Uterus (tissue), 2 donors: ENCODE data around the gene SSH2.

Experiments used
- POLR2A ChIP-seq, 2 donors: fragments of 450-650 bp; IDR thresholded peaks; one replicate each; pipeline ENCODE4 v1.6.1; 2016; ENCODE audit warnings: antibody characterized with exemption in 2 of 2, mild to moderate bottlenecking in 1 of 2, moderate library complexity in 1 of 2
- TF ChIP-seq, protein P1 (sequence below), 4 experiments: fragments of 200-600 bp in 2 of 4; fragments of 450-650 bp in 2 of 4; sonication (generic) in 2 of 4; IDR thresholded peaks; one replicate each; pipeline ENCODE4 v1.5.1; 2016 to 2019; ENCODE audit warnings: antibody characterized with exemption in 4 of 4, mild to moderate bottlenecking in 2 of 4, moderate library complexity in 1 of 4

DNA sequence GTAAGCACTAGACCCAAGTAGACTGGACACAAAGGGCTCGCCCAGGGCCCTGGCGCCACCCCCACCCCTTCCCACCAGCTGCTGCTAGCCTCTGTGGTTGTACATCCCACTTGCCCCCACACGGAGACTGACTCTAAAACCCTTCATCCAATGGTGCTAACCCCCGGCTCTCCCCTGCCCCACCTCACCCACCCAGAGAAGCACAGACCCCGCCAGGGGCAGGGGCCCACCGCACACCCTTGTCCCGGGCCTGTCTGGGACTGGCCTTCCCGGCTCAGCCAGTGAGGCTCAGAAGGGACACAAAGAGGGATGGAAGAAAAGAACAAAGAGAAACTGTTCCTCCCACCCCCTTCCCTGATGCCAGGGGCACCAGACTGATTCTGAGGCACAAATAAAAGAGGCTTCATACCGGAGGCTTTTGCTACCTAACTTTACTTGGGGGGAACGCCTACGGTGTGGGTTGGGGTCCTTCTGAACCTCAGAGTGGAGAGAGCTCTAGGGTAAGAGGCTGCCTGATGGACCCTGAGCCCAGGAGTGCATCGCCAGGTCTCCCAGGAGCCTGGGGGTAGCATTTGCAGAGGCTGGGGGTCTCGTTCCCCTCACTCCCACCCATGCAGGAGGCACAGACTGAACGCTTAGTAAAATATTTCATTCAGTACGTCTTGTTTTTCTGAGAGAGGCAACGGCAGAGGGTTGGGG, 315.5 kb downstream of the SSH2 start:
- TF ChIP-seq, protein P1, sequence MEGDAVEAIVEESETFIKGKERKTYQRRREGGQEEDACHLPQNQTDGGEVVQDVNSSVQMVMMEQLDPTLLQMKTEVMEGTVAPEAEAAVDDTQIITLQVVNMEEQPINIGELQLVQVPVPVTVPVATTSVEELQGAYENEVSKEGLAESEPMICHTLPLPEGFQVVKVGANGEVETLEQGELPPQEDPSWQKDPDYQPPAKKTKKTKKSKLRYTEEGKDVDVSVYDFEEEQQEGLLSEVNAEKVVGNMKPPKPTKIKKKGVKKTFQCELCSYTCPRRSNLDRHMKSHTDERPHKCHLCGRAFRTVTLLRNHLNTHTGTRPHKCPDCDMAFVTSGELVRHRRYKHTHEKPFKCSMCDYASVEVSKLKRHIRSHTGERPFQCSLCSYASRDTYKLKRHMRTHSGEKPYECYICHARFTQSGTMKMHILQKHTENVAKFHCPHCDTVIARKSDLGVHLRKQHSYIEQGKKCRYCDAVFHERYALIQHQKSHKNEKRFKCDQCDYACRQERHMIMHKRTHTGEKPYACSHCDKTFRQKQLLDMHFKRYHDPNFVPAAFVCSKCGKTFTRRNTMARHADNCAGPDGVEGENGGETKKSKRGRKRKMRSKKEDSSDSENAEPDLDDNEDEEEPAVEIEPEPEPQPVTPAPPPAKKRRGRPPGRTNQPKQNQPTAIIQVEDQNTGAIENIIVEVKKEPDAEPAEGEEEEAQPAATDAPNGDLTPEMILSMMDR (IDR thresholded peaks at IDR 0.05), result no peak
- no peak for TF ChIP-seq POLR2A (IDR thresholded peaks at IDR 0.05)
